Measurements from ENCODE around the gene FOLR1.
"Not testable (repeated sequence)": the region's sequence is repeated elsewhere in the genome, so short reads cannot be mapped to it uniquely, and the experiment has no call there.

Gene FOLR1

GRCh38 chr11:72188267-72188666 is 3.7 kb upstream of the FOLR1 start:
- DNase-seq, result no peak

- no peak for DNase-seq
Observed at GRCh38 chr11:72189455-72190250, 2.3 kb upstream of the FOLR1 start.

GRCh38 chr11:72190631-72191071 is 1.3 kb upstream of the FOLR1 start:
- DNase-seq, result no peak

- no peak for DNase-seq
Observed at GRCh38 chr11:72195518-72196270, 3.8 kb downstream of the FOLR1 start.

- not testable (repeated sequence) for DNase-seq
Observed at GRCh38 chr11:72201445-72201844, 9.5 kb downstream of the FOLR1 start.

GRCh38 chr11:72202571-72202970 is 10.6 kb downstream of the FOLR1 start:
- DNase-seq, result no peak

GRCh38 chr11:72203163-72203562 is 11.2 kb downstream of the FOLR1 start:
- DNase-seq, result no peak

- no peak for DNase-seq
Observed at GRCh38 chr11:72204886-72205285, 12.9 kb downstream of the FOLR1 start.

- not testable (repeated sequence) for DNase-seq
Observed at GRCh38 chr11:72206794-72207193, 14.9 kb downstream of the FOLR1 start.

- DNase-seq, result no peak
Observed at GRCh38 chr11:72208281-72208680, 16.3 kb downstream of the FOLR1 start.

GRCh38 chr11:72209101-72209500 is 17.2 kb downstream of the FOLR1 start:
- DNase-seq, result no peak

- no peak for DNase-seq
Observed at GRCh38 chr11:72216638-72217037, 24.7 kb downstream of the FOLR1 start, which contains the start of gene FOLR2. TSS of gene FOLR2 (plus strand) at chr11:72216794. CDS start at chr11:72218585, 1,791 bp downstream.

GRCh38 chr11:72217841-72218240 is 25.9 kb downstream of the FOLR1 start:
- DNase-seq, result no peak

GRCh38 chr11:72218251-72218745 is 26.4 kb downstream of the FOLR1 start:
- DNase-seq, result no peak

GRCh38 chr11:72220696-72221363 is 28.9 kb downstream of the FOLR1 start:
- DNase-seq, result peak; percentile 21

- DNase-seq, result peak; percentile 25
Observed at GRCh38 chr11:72221386-72222075, 29.6 kb downstream of the FOLR1 start.

- DNase-seq, result peak; percentile 20
Observed at GRCh38 chr11:72222106-72222891, 30.4 kb downstream of the FOLR1 start.

GRCh38 chr11:72222907-72223614 is 31.1 kb downstream of the FOLR1 start:
- peak; percentile 95 for DNase-seq

GRCh38 chr11:72223615-72224563 is 31.9 kb downstream of the FOLR1 start:
- DNase-seq, result peak; percentile 75

All from stimulated activated CD8-positive, alpha-beta memory T cell treated with anti-CD3 and anti-CD28 coated beads, Interleukin-4, amount 100 ng/mL, for 48 hours (primary cell).